WTC11 (cell line): Measurements from ENCODE around the gene ADGB.

Source experiments
- JUN ChIP-seq: sonication (generic); formaldehyde crosslinking; IDR thresholded peaks from 2 replicates; pipeline ENCODE4 v1.8.0; 2023; ENCODE audit warnings: mild to moderate bottlenecking, missing genetic modification reagents
- KAT7 ChIP-seq: sonication (generic); formaldehyde crosslinking; IDR thresholded peaks from 2 replicates; pipeline ENCODE4 v1.8.1; 2023; ENCODE audit warnings: missing genetic modification reagents, mild to moderate bottlenecking, borderline replicate concordance
- NR2C2 ChIP-seq: sonication (generic); formaldehyde crosslinking; IDR thresholded peaks from 2 replicates; pipeline ENCODE4 v1.8.0; 2022; ENCODE audit warnings: mild to moderate bottlenecking, missing genetic modification reagents
- TEAD4 ChIP-seq: sonication (generic); formaldehyde crosslinking; IDR thresholded peaks from 2 replicates; pipeline ENCODE4 v1.8.0; 2022; ENCODE audit warnings: mild to moderate bottlenecking, missing genetic modification reagents
- ZBTB21 ChIP-seq: sonication (generic); formaldehyde crosslinking; IDR thresholded peaks from 2 replicates; pipeline ENCODE4 v1.8.1; 2023; ENCODE audit warnings: mild to moderate bottlenecking, missing genetic modification reagents, borderline replicate concordance
- TF ChIP-seq, protein P1 (sequence below): sonication (generic); formaldehyde crosslinking; IDR thresholded peaks from 2 replicates; pipeline ENCODE4 v1.8.0; 2022; ENCODE audit warnings: mild to moderate bottlenecking, missing genetic modification reagents
- TF ChIP-seq, protein P2 (sequence below): fragments of 200-600 bp; IDR thresholded peaks from 2 replicates; pipeline ENCODE4 v1.8.0; 2022; ENCODE audit warnings: antibody characterized with exemption
- TF ChIP-seq, protein P3 (sequence below): sonication (generic); formaldehyde crosslinking; IDR thresholded peaks from 2 replicates; pipeline ENCODE4 v1.8.1; 2023; ENCODE audit warnings: mild to moderate bottlenecking, moderate library complexity, missing genetic modification reagents

DNA sequence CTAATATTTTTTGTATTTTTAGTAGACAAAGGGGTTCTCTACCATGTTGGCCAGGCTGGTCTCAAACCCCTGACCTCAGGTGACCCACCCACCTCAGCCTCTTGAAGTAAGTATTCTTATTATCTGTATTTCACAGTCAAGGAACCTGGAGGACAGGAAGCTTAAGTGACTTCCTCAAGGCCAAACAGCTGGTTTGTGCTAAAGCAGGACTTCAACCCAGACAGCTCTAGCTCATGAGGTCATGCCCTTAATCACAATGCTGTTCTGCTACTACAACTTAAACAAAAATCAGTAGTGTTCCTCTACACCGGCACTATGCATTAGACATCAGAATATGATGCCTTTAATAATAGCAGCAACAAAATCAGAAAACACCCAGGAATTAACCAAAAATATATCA is 168.9 kb downstream of the ADGB start:
- TF ChIP-seq, protein P1, sequence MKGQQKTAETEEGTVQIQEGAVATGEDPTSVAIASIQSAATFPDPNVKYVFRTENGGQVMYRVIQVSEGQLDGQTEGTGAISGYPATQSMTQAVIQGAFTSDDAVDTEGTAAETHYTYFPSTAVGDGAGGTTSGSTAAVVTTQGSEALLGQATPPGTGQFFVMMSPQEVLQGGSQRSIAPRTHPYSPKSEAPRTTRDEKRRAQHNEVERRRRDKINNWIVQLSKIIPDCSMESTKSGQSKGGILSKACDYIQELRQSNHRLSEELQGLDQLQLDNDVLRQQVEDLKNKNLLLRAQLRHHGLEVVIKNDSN (CRISPR knock-in tag) = no peak
- TF ChIP-seq ZBTB21 (CRISPR knock-in tag) = no peak
- TF ChIP-seq, protein P2, sequence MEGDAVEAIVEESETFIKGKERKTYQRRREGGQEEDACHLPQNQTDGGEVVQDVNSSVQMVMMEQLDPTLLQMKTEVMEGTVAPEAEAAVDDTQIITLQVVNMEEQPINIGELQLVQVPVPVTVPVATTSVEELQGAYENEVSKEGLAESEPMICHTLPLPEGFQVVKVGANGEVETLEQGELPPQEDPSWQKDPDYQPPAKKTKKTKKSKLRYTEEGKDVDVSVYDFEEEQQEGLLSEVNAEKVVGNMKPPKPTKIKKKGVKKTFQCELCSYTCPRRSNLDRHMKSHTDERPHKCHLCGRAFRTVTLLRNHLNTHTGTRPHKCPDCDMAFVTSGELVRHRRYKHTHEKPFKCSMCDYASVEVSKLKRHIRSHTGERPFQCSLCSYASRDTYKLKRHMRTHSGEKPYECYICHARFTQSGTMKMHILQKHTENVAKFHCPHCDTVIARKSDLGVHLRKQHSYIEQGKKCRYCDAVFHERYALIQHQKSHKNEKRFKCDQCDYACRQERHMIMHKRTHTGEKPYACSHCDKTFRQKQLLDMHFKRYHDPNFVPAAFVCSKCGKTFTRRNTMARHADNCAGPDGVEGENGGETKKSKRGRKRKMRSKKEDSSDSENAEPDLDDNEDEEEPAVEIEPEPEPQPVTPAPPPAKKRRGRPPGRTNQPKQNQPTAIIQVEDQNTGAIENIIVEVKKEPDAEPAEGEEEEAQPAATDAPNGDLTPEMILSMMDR = no peak
- TF ChIP-seq TEAD4 (CRISPR knock-in tag) = no peak
- TF ChIP-seq KAT7 (CRISPR knock-in tag) = no peak
- TF ChIP-seq JUN (CRISPR knock-in tag) = no peak
- TF ChIP-seq, protein P3, sequence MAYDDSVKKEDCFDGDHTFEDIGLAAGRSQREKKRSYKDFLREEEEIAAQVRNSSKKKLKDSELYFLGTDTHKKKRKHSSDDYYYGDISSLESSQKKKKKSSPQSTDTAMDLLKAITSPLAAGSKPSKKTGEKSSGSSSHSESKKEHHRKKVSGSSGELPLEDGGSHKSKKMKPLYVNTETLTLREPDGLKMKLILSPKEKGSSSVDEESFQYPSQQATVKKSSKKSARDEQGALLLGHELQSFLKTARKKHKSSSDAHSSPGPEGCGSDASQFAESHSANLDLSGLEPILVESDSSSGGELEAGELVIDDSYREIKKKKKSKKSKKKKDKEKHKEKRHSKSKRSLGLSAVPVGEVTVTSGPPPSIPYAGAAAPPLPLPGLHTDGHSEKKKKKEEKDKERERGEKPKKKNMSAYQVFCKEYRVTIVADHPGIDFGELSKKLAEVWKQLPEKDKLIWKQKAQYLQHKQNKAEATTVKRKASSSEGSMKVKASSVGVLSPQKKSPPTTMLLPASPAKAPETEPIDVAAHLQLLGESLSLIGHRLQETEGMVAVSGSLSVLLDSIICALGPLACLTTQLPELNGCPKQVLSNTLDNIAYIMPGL (CRISPR knock-in tag) = no peak
- TF ChIP-seq NR2C2 (CRISPR knock-in tag) = no peak
